Measurements from ENCODE around the gene MPPED2. TPM values are rescaled to one million over a fixed set of nuclear protein-coding genes. Genes with fewer than 3 reads are reported as not detected.

Gene MPPED2
- total and polyA plus RNA-seq, 3 donors from 2014 or later = 5.0 to 13.4 (median 13.1) TPM

DNA sequence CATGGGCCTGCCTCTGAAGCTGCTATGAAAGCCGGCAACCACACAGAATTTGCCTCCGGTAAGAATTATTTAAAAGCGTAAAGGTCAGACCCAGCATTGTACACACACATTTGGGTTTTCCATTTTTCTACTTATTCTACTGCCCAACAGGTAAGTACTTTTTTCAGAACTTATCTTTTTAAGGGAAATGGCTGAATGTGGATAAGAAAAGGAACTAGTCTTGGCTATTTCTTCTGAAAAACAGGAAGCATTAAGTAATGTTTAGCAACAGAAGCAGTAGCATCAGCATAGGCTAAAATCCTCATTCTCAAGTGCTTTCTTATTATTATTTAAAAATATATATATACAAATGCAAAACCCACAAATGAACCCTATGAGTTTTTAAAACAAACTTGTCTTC, 103.1 kb downstream of the MPPED2 start:
- WGBS, 2 donors = 22 to 47% methylated on average over 3 of the region's 3 CpGs
- H3K4me1 ChIP-seq = no peaks in the 10 kb centered on the region

DNA sequence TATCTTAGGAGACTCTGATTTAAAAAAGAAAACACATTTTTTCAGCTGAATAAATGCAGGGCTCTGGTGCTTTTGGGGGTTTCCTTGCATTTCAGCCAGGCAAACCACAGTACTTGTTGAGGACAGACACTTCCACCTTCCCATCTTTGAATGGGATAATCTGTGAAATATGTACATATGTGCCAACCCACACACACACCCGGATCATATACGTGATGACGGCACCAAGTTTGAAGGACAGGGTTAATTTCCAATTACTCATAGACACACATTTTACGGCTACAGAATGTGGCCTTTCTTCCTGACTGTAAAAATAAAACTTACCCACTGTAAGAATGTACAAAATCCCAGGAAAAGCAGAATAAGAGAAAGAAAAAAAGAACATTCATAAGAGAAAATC, 104.4 kb downstream of the MPPED2 start:
- intact Hi-C loops (cut with DNase I; ENCODE audit: low total_unique reads) = no loop called here
- no peaks in the 10 kb centered on the region for H3K9me3 ChIP-seq
- H3K4me1 ChIP-seq = no peaks in the 10 kb centered on the region
- no peak for TF ChIP-seq POLR2A (IDR thresholded peaks at IDR 0.05)
- TF ChIP-seq, protein P1, sequence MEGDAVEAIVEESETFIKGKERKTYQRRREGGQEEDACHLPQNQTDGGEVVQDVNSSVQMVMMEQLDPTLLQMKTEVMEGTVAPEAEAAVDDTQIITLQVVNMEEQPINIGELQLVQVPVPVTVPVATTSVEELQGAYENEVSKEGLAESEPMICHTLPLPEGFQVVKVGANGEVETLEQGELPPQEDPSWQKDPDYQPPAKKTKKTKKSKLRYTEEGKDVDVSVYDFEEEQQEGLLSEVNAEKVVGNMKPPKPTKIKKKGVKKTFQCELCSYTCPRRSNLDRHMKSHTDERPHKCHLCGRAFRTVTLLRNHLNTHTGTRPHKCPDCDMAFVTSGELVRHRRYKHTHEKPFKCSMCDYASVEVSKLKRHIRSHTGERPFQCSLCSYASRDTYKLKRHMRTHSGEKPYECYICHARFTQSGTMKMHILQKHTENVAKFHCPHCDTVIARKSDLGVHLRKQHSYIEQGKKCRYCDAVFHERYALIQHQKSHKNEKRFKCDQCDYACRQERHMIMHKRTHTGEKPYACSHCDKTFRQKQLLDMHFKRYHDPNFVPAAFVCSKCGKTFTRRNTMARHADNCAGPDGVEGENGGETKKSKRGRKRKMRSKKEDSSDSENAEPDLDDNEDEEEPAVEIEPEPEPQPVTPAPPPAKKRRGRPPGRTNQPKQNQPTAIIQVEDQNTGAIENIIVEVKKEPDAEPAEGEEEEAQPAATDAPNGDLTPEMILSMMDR (IDR thresholded peaks at IDR 0.05) = no peak
- no peaks in the 10 kb centered on the region for H3K36me3 ChIP-seq (ENCODE audit: low read depth, missing control alignments)
- H3K4me3 ChIP-seq = no peak overlapping the region
- H3K27ac ChIP-seq = no peak overlapping the region
- WGBS, 2 donors = 63 to 71% methylated on average over 4 of the region's 4 CpGs
- no peak for DNase-seq
- no peaks in the 10 kb centered on the region for H3K27me3 ChIP-seq

More for the DNA sequence above, 103.1 kb downstream of the MPPED2 start:
- H3K36me3 ChIP-seq (ENCODE audit: low read depth, missing control alignments) = no peaks in the 10 kb centered on the region
- H3K4me3 ChIP-seq = no peak overlapping the region
- no peak for DNase-seq
- H3K9me3 ChIP-seq = no peaks in the 10 kb centered on the region
- intact Hi-C loops (cut with DNase I; ENCODE audit: low total_unique reads) = no loop called here
- H3K27me3 ChIP-seq = no peaks in the 10 kb centered on the region
- no peak for TF ChIP-seq POLR2A (IDR thresholded peaks at IDR 0.05)
- TF ChIP-seq, protein P1 (IDR thresholded peaks at IDR 0.05) = no peak
- no peak overlapping the region for H3K27ac ChIP-seq

DNA sequence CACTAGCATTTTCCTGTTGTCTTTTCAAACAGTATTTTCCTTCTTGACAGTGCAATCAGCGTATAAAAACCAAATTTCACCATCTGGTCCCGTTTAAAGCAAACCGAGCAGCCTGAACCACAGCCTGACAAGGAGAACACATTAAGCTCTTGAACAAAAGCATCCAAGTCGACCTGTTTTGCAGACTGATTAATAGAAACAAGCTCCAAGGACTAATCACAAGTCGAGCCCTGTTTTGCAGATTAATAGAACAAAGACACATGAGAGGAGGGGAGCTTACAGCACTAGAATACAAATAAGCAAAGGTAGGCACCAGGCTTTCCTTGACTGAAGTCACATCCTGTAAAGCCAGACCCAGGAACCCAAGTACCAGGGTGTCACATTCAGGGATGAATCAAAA, 104.8 kb downstream of the MPPED2 start:
- no peaks in the 10 kb centered on the region for H3K4me1 ChIP-seq
- no peaks in the 10 kb centered on the region for H3K27me3 ChIP-seq
- TF ChIP-seq POLR2A (IDR thresholded peaks at IDR 0.05) = no peak
- TF ChIP-seq, protein P1 (IDR thresholded peaks at IDR 0.05) = no peak
- H3K9me3 ChIP-seq = no peaks in the 10 kb centered on the region
- H3K36me3 ChIP-seq (ENCODE audit: low read depth, missing control alignments) = no peaks in the 10 kb centered on the region
- intact Hi-C loops (cut with DNase I; ENCODE audit: low total_unique reads) = no loop called here
- 42 to 48% methylated on average over 5 of the region's 5 CpGs for WGBS, 2 donors
- H3K27ac ChIP-seq = no peak overlapping the region
- H3K4me3 ChIP-seq = no peak overlapping the region
- DNase-seq = no peak

DNA sequence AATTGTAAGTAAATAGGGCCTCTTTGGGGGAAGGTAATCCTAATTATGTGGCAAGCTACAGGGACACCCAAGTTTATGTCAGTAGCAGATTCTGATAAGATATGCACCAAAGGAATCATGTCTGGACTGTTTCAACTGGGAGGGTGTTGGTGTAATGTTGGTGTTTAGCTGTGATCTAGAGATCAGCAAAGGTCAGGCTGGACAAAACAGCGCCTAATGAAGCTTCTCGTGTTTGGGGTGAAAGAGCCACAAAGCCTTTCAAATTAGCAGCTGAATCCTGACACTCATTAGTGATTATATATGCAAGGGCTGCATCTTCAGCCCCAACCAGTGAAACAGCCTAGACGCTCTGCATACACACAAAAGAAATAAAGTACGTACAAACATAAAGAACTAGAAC, 106.3 kb downstream of the MPPED2 start:
- TF ChIP-seq, protein P1 (IDR thresholded peaks at IDR 0.05) = no peak
- TF ChIP-seq POLR2A (IDR thresholded peaks at IDR 0.05) = no peak
- no peak for DNase-seq
- Histone ChIP-seq H3K36me3 (ENCODE audit: low read depth, missing control alignments) (no peaks in the 10 kb centered on the region), H3K9me3 (no peaks in the 10 kb centered on the region), H3K27me3 (no peaks in the 10 kb centered on the region), H3K4me3 (no peak overlapping the region), H3K27ac (no peak overlapping the region), H3K4me1 (no peaks in the 10 kb centered on the region)
- intact Hi-C loops (cut with DNase I; ENCODE audit: low total_unique reads) = no loop called here
- WGBS, 2 donors = 86% methylated on average over 4 of the region's 4 CpGs

DNA sequence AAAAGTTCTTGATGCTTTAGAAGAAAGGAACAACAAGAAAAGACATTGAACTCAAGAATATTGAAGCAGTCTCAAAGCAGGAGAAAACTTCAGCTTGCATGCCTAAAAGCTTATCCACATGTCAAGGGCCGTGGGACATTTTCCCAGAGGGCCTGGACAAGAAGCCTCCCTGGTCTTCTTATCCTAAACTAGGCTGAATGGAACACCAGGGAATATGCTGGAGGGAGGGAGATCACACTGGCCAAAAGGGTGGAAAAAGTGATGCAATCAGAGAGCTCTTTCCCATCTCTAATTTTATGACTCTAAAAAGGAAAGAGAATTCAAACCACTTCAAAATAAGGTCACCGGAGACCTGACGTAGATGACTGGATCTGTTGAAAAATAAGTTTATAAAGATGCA, 107.2 kb downstream of the MPPED2 start:
- Histone ChIP-seq H3K27ac (peak overlapping the region in 1 of 2 donors; percentile 25), H3K27me3 (no peaks in the 10 kb centered on the region), H3K9me3 (no peaks in the 10 kb centered on the region), H3K4me1 (no peaks in the 10 kb centered on the region), H3K4me3 (no peak overlapping the region), H3K36me3 (ENCODE audit: low read depth, missing control alignments) (no peaks in the 10 kb centered on the region)
- TF ChIP-seq POLR2A (IDR thresholded peaks at IDR 0.05) = no peak
- TF ChIP-seq, protein P1 (IDR thresholded peaks at IDR 0.05) = no peak
- WGBS, 2 donors = 51 to 63% methylated on average over 3 of the region's 3 CpGs
- intact Hi-C loops (cut with DNase I; ENCODE audit: low total_unique reads) = no loop called here
- DNase-seq = peak; percentile 22
